ENCODE measurements around the gene CPN2.

The CPN2 gene

DNA sequence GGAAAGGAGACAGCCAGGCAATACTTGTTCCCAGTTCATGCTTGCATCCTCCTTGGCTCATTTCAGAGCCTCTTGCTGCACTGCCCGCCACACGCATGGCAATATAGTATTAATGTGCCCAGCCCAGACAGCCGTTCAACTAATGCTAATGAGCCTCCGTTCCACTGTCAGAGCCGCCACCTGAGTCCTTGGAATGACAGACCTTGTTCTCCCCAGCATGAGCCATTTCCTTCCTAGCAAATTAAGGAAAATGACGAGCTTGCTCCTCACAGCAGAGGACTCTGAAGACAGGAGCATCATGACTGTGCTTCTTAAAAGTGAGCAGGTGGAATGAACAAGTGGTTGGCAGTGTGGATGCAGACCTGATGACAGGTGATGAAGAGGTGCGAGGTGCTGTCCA lies 29.2 kb upstream of the CPN2 start:
- no peak for DNase-seq (ENCODE audit: low read depth)

DNA sequence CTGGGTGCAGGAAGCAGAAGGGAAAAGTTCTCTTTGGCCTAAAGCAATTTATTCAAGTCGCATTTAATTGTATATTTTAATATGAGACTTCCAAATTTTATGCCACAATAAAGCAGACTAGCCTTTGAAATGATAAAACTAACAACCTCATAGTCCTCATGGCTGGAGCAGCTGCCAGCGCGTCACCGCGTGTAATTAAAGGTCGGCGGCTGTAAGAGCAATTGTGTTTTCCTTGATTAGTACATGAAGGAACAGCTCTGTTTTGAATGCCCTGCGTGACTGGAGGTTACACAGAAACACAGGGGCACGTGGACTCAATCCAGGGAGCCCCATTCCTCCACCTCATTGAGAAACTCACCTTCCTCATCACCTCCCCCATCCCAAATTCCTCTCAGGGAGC lies 28.5 kb upstream of the CPN2 start:
- no peak for DNase-seq (ENCODE audit: low read depth)

DNA sequence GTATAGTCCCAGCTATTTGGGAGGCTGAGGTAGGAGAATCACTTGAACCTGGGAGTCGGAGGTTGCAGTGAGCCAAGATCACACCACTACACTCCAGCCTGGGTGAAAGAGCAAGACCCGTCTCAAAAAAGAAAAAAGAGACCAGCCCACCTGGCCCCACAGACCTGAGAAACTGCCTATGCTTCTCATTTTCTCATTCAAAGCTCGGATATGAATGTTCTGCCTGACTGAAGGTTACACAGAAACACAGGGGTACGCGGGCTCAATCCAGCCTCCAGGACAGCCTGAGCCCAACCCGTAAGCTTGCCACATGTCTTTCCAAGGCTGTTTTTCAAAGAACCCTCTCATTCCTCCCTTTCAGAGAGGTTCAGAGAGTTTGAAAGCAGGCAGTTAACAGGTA lies 28.1 kb upstream of the CPN2 start:
- no peak for DNase-seq (ENCODE audit: low read depth)

DNA sequence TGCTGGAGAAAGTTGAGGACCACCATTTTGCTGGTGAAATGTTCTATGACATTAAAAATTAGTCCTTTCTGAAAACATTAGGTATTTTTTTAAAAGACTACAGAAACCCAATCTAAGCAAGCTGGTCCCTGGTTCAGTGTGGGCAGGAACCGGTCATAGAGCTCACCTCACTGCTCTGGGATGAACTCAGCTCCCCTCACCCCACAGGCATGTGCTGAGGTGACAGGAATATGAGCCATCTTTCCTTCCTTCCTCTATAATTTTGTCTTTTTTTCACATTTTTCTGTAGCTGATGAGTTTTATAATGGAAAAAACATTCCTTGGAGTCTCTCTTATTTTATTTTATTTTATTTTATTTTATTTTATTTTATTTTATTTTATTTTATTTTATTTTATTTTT lies 26.6 kb upstream of the CPN2 start:
- DNase-seq (ENCODE audit: low read depth): no peak

DNA sequence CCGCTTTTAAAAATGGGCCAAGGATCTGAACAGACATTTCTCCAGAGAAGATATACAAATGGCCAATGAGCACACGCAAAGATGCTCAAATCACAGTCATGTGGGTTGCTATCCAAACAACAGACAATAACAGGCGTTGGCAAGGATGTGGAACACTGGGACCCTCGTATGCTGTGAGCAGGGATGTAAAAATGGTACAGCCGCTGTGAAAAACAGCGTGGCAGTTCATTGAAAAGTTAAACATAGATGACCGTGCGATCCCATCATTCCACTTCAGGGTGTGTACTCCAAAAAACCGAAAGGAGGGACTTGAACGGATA lies 25.1 kb upstream of the CPN2 start:
- no peak for DNase-seq (ENCODE audit: low read depth)

DNA sequence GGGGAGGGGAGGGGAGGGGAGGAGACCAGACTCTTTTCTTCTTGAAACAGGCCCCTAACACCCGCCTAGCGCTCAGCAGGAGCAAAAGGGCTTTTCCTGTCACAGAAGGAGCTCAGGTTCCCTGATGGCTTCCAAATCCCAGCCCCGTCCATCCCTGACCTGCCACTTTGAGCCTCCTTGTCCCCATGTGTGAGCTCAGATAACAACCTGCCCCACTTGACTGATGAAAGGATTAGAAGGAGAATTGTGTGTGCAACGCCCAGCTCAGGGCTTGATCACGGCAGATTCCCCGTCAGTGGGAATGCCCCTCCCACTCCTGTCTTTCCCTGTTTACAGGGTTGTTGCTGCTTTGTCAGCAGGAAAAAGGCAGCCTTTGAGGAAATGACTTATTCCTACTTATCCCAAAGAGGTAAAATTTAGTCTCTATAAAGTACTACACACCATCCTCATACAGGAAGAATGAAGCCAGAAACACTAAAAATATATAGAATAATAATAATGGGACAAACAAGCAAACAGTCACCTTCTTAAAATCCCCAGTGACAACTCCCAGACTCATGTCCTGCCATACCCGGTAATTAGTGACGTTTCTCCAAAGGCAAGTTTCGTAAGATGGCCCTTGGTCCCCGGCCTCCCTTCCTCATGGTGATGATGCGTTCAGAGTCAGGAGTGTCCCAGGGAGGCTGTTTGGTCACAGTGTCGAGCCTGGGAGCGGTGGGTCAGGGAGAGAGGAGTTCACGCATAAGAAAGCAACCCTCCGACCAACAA lies 24.5 kb upstream of the CPN2 start:
- no peak for DNase-seq (ENCODE audit: low read depth)

DNA sequence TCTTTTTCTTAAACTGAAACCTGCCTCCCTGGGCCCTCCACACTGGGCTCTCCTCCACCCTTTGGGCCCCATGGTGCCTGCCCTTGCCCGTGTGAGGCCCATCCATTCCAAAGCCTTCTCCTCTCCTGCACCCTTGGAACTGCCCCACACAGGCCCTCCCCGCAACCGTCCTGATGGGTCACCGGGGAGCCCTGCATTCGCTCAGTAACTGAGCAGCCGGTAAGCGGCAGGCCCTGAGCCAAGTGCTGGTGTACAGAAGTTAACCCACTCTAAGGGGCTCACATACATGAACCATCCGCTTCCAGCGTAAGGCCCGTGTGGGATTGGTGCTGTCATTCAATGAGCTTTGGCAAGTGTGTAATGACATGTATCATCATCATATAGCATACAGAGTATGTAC lies 23.8 kb upstream of the CPN2 start:
- DNase-seq (ENCODE audit: low read depth): no peak

DNA sequence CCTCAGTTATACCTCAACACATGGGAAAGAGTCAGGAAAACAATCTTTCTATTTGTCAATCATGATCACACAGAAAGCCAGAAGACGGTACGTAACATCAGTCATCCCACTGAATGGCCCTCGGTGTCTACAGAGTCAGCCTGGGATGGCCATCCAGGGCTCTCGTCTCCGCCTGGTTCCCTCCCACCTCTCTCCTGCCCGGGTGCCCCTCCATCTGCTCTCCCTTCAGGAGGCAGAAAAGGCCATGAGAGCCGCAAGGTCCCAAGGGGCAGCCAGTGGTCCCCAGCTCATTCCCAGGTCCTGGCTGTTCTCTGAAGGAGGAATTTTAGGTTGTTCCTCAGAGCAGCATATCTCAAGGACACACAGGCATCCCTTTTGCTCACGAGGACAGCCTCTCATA lies 22.8 kb upstream of the CPN2 start:
- no peak for DNase-seq (ENCODE audit: low read depth)

DNA sequence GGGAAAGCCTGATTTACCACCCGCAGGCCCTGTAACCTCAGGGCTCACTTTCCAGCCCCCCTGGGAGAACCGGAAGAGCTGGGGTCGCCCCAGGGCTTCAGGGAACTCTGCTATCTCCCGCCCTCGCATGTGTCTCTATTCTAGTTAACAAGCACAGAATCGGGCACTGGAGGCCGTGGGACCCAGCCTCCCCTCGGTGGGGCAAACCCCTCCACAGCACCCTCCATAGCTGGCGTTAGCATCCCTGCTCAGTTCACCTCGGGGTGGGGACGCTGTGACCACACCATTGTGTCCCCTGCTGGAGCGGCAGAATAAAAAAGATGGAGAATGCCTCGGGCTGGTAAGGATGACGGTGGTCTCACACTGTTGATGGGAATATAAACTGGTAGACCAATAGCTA lies 21.9 kb upstream of the CPN2 start:
- DNase-seq (ENCODE audit: low read depth): no peak

DNA sequence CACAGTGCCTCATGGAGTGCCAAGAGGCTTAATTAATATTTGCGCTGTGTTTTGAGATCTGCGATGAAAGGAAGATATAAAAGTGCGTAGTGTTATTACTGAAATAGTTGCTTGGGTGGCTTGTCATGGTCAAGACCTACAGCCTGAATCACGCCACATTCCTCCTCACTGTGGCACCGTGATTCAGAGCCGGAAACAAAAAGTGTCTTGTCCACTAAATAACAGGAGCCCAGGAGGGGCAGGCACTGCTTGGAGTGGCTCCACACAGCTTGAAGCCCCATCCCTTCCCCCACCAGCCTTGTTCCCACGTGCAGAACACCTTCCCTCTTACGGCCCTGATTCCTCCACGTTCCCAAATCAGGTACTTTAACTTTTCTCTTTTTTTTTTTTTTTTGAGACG lies 19.6 kb upstream of the CPN2 start:
- no peak for DNase-seq (ENCODE audit: low read depth)

DNA sequence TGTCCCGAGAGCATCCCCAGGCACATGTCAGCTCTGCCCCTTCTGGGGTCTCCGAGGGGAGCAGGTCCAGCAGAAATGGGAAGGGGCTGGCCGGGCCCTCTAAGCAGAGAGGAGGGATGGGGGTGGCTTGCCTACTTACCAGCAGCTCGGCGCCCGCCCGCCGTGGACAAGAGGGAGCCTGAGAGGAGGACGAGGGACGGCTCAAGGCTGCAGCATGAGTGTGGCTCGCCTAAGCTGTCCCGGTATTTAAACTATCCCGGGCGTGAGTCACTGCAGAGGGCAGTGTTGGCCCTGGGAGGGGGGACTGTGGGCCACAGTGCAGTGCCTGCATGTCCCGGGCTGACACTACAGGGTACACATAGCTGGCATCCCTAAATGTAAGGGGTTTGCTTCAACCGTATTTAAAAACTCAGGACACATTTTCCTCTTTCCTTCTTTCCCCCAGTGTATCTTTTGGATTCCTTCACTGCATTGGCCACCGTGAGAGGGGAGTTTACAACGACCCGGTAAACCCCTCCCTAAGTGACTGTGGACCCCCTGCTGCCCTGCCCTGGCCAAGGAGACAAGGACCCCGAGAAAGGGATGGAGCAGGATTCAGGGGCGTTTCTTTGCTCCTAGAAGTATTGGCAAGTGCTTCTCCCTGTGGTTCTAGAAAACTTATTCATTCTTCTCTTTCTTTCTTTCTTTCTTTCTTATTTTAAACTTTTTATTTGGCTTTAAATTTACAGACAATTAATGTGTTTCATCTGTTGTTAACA lies 18.6 kb upstream of the CPN2 start, which contains the start of gene LRRC15:
Gene LRRC15, minus strand, starts transcription at position 222 of the 758 bp plus-strand sequence. CDS start 8,700 bp downstream, outside the sequence.
- no peak for DNase-seq (ENCODE audit: low read depth)

DNA sequence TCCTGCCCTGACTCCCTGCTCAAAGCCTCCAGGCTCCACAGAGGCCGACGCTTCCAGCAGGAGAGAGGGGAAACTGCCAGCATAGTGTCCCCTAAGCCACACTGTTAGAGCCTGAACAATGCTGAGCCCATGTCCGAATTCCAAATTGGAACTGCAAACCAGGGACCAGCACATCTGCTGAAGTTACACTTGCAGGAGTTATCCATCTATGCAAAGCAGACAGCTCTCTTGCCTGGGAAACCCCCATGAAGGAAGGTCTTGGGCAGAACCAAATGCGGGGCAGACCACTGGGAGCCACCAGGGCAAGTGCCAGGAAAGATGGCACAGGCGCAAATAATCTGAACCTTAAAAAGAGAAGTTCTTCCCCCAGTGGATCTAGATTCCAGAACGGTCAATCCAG lies 17.8 kb upstream of the CPN2 start:
- DNase-seq (ENCODE audit: low read depth): no peak

DNA sequence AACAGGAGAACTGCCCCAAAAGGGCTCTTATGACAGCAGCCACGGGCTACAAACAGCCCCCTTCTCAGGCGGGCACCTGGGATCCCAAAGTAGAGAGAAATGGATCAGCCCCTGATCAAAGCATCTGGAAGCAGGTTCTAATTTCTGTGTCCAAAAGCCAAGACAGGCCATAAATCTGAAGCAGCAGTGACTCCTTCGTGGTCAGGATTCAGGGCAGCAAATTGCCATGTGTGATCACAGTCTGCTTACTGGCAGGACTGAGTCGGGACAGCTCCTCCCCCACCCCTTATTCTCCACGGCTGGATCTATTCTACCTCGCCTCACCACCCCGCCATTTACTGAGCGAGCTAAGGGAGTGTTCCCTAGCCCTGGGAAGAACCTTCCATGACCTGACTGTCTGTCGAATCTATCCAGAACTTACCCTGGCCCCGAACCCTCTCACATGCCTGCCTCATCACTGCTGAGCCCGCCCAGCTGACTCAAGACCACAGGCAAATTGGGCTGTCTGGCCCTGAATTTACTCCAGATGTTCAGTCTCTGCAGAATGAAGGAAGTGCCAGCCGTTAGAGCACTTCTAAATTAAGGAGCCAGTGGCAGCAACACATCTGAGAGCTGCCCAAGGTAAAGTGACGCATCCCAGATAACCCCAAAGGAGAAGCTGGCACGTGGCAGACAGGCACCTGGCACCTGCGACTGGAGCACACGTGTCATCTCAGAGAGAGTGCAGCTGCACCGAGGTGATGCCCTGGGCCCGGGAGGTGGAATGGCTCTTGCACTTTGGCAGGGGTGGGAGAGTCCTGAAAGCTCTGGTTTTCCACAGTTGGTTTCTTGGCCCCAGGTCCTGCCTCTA lies 17.1 kb upstream of the CPN2 start:
- DNase-seq (ENCODE audit: low read depth): no peak

DNA sequence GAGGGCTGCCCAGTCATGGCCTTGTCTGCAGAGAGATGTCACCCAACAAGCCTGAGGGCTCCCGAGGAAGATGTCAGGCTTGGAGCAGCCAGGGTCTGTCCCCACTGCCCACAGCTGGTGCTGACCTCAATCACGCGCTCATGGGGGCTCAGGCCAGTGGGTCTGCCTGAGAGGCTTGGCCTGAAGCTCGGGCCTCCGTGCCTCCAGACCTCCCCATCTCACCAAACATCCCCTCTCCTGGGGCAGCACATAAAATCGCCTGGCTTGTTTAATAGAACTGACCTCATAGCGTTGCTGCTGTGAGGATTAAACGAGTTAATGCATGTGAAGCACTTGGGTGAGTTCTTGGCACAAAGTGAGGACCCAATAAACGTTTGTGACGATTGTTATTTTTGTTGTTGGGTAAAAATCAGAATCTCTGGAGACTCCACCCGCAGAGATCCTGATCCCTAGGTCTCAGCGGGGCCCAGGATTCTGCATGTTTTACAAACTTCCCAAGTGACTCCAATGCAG lies 14.9 kb upstream of the CPN2 start:
- no peak for DNase-seq (ENCODE audit: low read depth)

DNA sequence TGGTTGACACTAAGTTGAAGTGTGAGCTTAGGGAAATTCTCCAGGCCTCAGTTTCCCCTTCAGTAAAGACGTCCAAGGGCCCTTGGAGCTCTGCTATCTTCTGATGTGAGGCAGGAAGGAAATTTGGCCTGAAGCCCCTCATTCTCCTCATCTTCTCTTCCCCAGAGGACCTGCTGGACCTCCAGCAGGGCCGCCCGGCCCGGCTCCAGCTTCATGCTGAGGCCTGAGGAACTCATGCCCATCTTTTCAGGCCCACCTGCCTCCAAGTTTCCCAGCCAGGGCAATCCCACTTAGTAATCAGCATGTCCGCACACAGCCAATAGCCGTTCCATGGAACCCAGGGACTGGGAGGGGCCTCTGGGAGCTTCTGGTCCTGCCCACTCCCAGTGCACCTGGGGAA lies 14.4 kb upstream of the CPN2 start:
- DNase-seq (ENCODE audit: low read depth): no peak

DNA sequence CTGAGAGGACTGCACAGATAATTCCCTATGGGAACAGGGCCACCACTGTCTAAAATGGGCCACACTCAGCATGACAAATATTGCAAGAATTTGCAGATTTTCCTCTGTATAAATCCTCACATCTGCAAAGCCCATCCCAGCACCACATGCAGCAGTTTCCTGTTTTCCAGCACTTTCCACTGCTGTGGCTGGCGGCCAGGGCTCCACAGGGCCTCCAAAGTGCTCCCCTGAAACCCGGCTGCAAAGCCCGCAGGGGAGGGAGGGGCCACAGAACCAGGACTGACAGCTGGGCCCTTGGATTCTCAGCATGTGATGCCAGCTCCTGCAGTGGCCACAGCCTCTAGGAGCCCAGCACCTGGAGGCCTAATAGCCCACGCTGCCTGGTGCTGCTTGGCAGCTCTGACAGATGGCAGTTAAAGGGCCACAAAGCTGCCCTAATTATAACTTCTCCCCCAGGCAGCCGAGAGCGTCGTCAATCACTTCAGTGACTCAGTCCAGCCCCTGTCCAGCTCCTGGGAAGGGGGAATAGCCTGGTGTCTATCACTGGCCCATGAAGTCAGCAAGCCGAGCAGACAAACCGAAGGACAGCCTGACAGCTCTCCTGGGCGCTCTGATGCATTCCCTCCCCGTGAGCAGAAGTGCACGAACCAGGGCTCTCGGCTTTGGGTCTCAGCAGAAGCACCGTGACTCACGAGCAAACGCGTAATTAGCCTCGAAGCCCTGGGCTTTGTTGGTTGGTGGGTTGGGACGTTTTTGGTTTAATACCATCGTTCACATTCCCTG lies 13.7 kb upstream of the CPN2 start:
- DNase-seq (ENCODE audit: low read depth): no peak

DNA sequence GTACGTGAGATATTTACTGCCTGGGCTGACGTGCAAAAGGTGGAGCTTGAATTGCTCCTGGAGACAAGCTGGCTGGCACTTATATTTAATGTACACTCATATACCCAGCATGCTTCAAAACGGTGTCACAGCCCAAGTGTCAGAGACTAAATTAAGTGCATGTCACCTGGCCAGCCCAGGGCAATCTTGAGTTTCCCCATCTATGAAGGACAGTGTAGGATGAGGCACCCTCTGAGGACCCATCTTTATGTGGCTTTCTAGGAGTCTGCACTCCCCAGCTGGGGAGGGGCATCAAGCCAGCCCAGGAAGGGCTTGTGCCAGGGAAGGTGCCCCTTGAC lies 13.2 kb upstream of the CPN2 start:
- DNase-seq (ENCODE audit: low read depth): no peak

DNA sequence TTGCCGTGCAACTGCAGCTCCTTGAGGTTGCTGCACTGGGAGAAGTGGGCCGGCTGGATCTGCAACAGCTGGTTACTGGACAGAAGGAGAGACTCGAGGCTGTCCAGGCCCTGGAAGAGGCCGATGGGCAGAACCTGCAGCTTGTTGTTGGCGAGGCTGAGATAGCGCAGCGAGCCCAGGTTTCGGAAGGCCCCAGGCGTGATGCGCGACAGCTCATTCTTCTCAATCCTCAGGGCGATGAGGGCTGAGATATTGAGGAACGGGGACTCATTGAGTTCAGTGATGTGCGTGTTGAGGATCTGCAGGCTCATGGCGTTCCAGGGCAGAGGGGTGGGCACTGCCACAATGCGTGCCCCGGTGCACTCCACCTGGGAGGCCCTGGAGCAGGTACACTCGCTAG lies 9.4 kb upstream of the CPN2 start:
- DNase-seq (ENCODE audit: low read depth): no peak

DNA sequence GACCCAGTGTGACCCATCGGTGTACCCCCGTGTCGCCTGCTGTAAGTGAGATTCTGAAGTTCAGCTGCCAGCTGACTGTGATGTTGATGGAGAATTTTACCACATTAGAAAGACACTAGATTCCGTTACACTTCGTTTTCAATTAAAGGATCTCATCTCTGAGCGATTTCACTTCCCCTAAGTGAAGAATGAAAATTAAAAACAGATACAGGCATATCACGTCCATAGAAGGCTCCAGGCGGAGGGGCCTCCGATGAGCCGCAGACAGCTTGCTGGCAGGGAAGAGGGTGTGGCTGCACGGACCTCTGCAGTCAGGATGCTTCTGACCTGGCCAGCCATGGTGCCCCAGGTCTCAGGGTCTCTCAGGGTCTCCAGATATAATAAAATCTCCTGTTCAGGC lies 6.6 kb upstream of the CPN2 start:
- DNase-seq (ENCODE audit: low read depth): no peak

DNA sequence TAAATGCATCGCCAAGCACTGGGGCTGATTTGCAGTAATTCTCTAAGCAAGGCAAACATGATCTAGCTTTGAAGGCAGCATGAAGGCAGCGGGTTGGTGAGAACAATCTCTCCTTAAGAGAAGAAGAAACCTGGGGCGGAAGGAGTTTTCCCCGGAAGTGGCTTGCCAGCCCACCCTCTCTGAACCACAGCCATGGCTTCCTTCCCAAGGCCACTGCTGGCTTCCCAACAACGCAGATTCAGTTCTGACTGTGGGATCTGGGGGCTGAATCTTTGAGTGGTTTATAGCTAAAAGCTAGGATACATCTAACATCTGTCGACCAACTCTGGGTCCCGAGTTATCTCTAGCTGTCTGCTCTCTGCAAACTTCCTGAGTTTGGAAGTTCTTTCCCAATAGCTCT lies 4.3 kb upstream of the CPN2 start:
- DNase-seq (ENCODE audit: low read depth): no peak

DNA sequence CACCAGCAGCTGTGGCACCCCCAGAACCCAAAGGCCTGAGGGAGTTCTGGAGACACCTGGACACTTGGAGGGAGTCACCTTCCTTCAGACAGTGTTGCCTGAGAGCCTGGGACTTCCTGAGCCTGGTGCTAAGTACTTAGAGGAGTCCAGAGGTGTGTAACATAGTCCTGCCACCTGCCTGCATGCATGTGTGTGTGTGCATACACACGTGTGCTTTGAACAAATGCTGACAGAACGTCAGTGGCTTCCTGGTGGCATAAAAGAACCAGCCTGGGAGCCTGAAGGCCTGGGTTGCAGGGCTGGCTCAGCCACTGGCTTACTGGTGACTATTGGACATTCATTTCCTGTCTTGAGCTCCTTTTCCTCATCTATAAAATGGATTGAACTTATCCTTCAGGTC lies 3.2 kb upstream of the CPN2 start:
- DNase-seq (ENCODE audit: low read depth): no peak

DNA sequence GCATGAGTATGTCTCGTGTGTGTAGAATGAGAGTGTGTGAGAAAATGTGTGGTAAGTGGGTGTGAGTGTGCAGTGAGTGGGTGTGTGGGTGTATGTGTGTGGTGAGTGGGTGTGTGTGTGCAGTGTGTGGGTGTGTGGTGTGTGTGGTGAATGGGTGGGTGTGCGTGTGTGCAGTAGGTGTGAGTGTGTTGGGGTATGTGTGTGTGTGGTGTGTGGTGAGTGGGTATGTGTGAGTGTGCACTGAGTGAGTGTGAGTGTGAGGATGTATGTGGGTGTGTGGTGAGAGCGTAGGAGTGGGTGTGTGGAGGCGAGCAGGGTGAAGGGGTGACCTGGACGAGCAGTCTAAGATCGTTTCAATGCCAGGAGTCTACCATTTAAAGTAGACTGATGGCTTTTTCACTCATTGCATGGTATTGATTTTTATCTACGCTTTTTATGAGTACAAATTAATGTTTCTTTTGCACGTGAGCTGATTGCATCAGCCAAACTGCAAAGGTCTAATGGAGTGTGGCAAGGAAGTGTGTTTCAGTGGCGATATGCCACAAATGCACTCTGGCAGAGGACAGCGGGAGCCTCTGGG lies 1.6 kb upstream of the CPN2 start:
- no peak for DNase-seq (ENCODE audit: low read depth)
